ENCODE data around the gene COX7A2L. TPM values are rescaled to one million over a fixed set of nuclear protein-coding genes. Genes with fewer than 3 reads are reported as not detected.

Gene COX7A2L
- total RNA-seq, 1 experiment from 2014 or later, result 132 TPM

GRCh38 chr2:42331569-42332284 lies 29.3 kb downstream of the COX7A2L start:
- no TSS peak for BruUV-seq (replicated peaks)
- intact Hi-C loops (cut with micrococcal nuclease; ENCODE audit: unreplicated experiment) (no loop called here), in situ Hi-C loops (cut with HindIII; ENCODE audit: low pct_unique_long_range_greater_than_20kb, low sequenced_read_pairs) (no loop called here)
- H3K9me3 ChIP-seq (ENCODE audit: control insufficient read depth, insufficient read depth, low read depth, low read length), result no peaks in the 10 kb centered on the region
- CTCF ChIA-PET, result no interaction called here
- POLR2A ChIA-PET, result no interaction called here
- H3K27me3 ChIP-seq (ENCODE audit: control insufficient read depth, insufficient read depth, low read length), result no peaks in the 10 kb centered on the region
- TF ChIP-seq TCF7L2 (IDR thresholded peaks at IDR 0.05; ENCODE audit: low read depth, low read length) (no peak), POLR2AphosphoS5 (IDR thresholded peaks at IDR 0.05; ENCODE audit: low read depth, low read length) (no peak), REST (IDR thresholded peaks at IDR 0.05; ENCODE audit: insufficient read depth in 1 of 2, low read depth in 2 of 2, low read length in 1 of 2) (no peak), CTCF (IDR thresholded peaks at IDR 0.05) (no peak), SIN3A (IDR thresholded peaks at IDR 0.05; ENCODE audit: borderline replicate concordance, insufficient read depth, low read depth, low read length) (no peak)
- DNase-seq (ENCODE audit: low read depth, low spot score), result no peak
- no peak overlapping the region for H3K4me3 ChIP-seq (ENCODE audit: low read depth in 2 of 2, low read length in 2 of 2)
- peaks cover 29% of the 10 kb centered on the region for H3K36me3 ChIP-seq (ENCODE audit: control insufficient read depth, insufficient read depth, low read length)
- peak overlapping the region; percentile 44; the same call in 1 of the 2 replicates for H3K27ac ChIP-seq (ENCODE audit: low read length)
- no peak for ATAC-seq
- peaks cover 8% of the 10 kb centered on the region for H3K4me1 ChIP-seq (ENCODE audit: control insufficient read depth, insufficient read depth, low read length)

- in situ Hi-C loops (cut with HindIII; ENCODE audit: low pct_unique_long_range_greater_than_20kb, low sequenced_read_pairs), result no loop called here
These were observed 31.3 kb downstream of the COX7A2L start for GRCh38 chr2:42329736-42330135.

More at GRCh38 chr2:42329736-42330135, 31.3 kb downstream of the COX7A2L start:
- ATAC-seq (no peak), DNase-seq (ENCODE audit: low read depth, low spot score) (no peak)
- no peak overlapping the region for H3K4me3 ChIP-seq (ENCODE audit: low read depth in 2 of 2, low read length in 2 of 2)
- H3K36me3 ChIP-seq (ENCODE audit: control insufficient read depth, insufficient read depth, low read length), result peaks cover 26% of the 10 kb centered on the region
- TF ChIP-seq CTCF (IDR thresholded peaks at IDR 0.05) (no peak), SIN3A (IDR thresholded peaks at IDR 0.05; ENCODE audit: borderline replicate concordance, insufficient read depth, low read depth, low read length) (no peak), TCF7L2 (IDR thresholded peaks at IDR 0.05; ENCODE audit: low read depth, low read length) (no peak), POLR2AphosphoS5 (IDR thresholded peaks at IDR 0.05; ENCODE audit: low read depth, low read length) (no peak), REST (IDR thresholded peaks at IDR 0.05; ENCODE audit: insufficient read depth in 1 of 2, low read depth in 2 of 2, low read length in 1 of 2) (no peak)
- CTCF ChIA-PET, result no interaction called here
- H3K27me3 ChIP-seq (ENCODE audit: control insufficient read depth, insufficient read depth, low read length), result no peaks in the 10 kb centered on the region
- BruUV-seq (replicated peaks), result no TSS peak
- intact Hi-C loops (cut with micrococcal nuclease; ENCODE audit: unreplicated experiment), result loop anchor here (5.0 to 10.0 kb wide), 2 partner anchors 232 to 465 kb away; no protein-coding TSS in a partner anchor
- H3K4me1 ChIP-seq (ENCODE audit: control insufficient read depth, insufficient read depth, low read length), result peaks cover 8% of the 10 kb centered on the region
- H3K9me3 ChIP-seq (ENCODE audit: control insufficient read depth, insufficient read depth, low read depth, low read length), result no peaks in the 10 kb centered on the region
- H3K27ac ChIP-seq (ENCODE audit: low read length), result no peak overlapping the region
- POLR2A ChIA-PET, result no interaction called here

Data from Panc1 (cell line).